Natural killer cell (primary cell): Measurements from ENCODE around the gene RFT1. TPM values are rescaled to one million over a fixed set of nuclear protein-coding genes. Genes with fewer than 3 reads are reported as not detected.

Experiments used
- ATAC-seq, 3 donors: fragments of 150-1000 bp in 2 of 3; fragments of 200-7000 bp in 1 of 3; cut with Tn5 transposase; 1 replicate in 1 of 3; 2 replicates in 2 of 3; pipeline ENCODE4 v1.10.0; 2021; ENCODE audit warnings: mild to moderate bottlenecking in 2 of 3, moderate library complexity in 2 of 3
- DNase-seq, 2 donors: peaks; one replicate each; pipeline versions ENCODE4 v3.0.0 to v3.0.0-alpha.2; 2013 to 2021; ENCODE audit warnings: mixed read lengths in 1 of 2
- H3K27ac ChIP-seq: one replicate; pipeline ENCODE4 v1.5.1; 2013; ENCODE audit warnings: mild to moderate bottlenecking, low read length
- H3K27me3 ChIP-seq: one replicate; pipeline ENCODE4 v1.6.1; 2013; ENCODE audit warnings: low read length; ENCODE audit not compliant: control insufficient read depth, insufficient read depth
- H3K36me3 ChIP-seq: one replicate; pipeline ENCODE4 v1.6.1; 2013; ENCODE audit warnings: low read length; ENCODE audit not compliant: control insufficient read depth, insufficient read depth
- H3K4me1 ChIP-seq: one replicate; pipeline ENCODE4 v1.6.1; 2013; ENCODE audit warnings: low read length; ENCODE audit not compliant: control insufficient read depth, insufficient read depth
- H3K4me3 ChIP-seq: one replicate; pipeline ENCODE4 v1.5.1; 2013; ENCODE audit warnings: low read length
- H3K9me3 ChIP-seq: one replicate; pipeline ENCODE4 v1.6.1; 2013; ENCODE audit warnings: low read length; ENCODE audit not compliant: control insufficient read depth, insufficient read depth
- H3K27ac Mint-ChIP-seq, 2 donors: one replicate each; pipeline ENCODE4 v1.8.0; 2022; ENCODE audit warnings: mild to moderate bottlenecking in 2 of 2, mixed read lengths in 2 of 2, moderate library complexity in 1 of 2
- H3K27me3 Mint-ChIP-seq, 2 donors: one replicate each; pipeline ENCODE4 v1.8.0; 2022; ENCODE audit warnings: low read depth in 2 of 2, mixed read lengths in 2 of 2
- H3K36me3 Mint-ChIP-seq: one replicate; pipeline ENCODE4 v1.8.0; 2022; ENCODE audit warnings: mixed read lengths
- H3K4me1 Mint-ChIP-seq, 2 donors: one replicate each; pipeline ENCODE4 v1.8.0; 2022; ENCODE audit warnings: mixed read lengths in 2 of 2
- H3K4me3 Mint-ChIP-seq: one replicate; pipeline ENCODE4 v1.8.0; 2022; ENCODE audit warnings: mild to moderate bottlenecking, moderate library complexity, mixed read lengths
- H3K9me3 Mint-ChIP-seq, 2 donors: one replicate each; pipeline ENCODE4 v1.8.0; 2022; ENCODE audit warnings: mixed read lengths in 2 of 2
- WGBS: methylation state at CpG from one replicate; pipeline ENCODE4 v1.1.7; 2013; ENCODE audit warnings: missing lambda C conversion rate; ENCODE audit not compliant: insufficient coverage; 5-methylcytosine and 5-hydroxymethylcytosine counted together
- intact Hi-C: fragments of 100-400 bp; cut with micrococcal nuclease; formaldehyde crosslinking; loops from one replicate; pipeline ENCODE4 v1.14.2; 2022
- total RNA-seq, 4 donors: library from RNA; stranded (reverse); fragments of 120-200 nt in 1 of 4; gene quantifications; one replicate each; pipeline versions ENCODE4 v1.2.3 to v1.2.4, GENCODE V29; 2013 to 2022
- TF ChIP-seq, protein P1 (sequence below): fragments of 200-600 bp; IDR thresholded peaks from one replicate; pipeline ENCODE4 v1.8.0; 2022; ENCODE audit warnings: antibody characterized with exemption

The RFT1 gene
- total RNA-seq, 3 donors from 2014 or later (not counting 1 experiment from before 2014, with no cell fraction given): 13.3 to 17.2 (median 14.1) TPM

DNA sequence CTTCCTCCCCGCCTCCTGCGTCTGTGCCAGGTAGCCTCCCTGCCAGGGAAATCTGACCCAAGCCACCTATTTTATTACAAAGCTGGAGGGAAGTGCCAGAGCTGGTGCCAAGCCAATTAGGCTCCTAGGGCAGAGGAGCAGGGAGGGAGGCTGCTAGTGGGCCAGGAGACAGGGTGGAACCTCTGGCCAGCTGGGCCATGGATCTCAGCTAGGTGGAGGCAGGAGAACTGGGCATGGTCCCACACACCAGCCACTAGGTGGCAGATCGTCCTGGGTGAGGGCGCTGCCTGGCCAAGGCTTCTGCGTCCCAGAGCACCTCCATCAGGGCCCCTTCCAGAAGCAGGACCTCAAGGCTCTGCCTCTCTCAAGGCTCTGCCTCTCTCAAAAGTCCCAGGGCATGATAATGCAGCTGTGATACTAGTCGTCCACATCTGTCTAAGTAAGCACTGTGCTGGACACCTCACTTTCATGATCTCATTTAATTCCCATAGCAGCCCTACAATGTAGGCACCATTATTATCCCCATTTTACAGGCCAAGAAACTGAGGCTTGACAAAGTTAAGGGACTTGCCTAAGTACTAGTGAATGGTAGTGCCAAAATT is 4.5 kb upstream of the RFT1 start:
- intact Hi-C loops: loop anchor here (1.0 kb wide), 1 partner anchor 62 kb away; no protein-coding TSS in a partner anchor
- H3K27me3 ChIP-seq: no peaks in the 10 kb centered on the region
- Mint-ChIP-seq H3K4me1 (peaks cover 15 to 18% of the 10 kb centered on the region in 2 donors), H3K27ac (no peak overlapping the region), H3K27me3 (no peaks in the 10 kb centered on the region), H3K9me3 (no peaks in the 10 kb centered on the region), H3K4me3 (no peak overlapping the region), H3K36me3 (no peaks in the 10 kb centered on the region)
- no peaks in the 10 kb centered on the region for H3K9me3 ChIP-seq
- DNase-seq: peak; percentile 46 to 76
- H3K36me3 ChIP-seq: no peaks in the 10 kb centered on the region
- ATAC-seq: peak; percentile 42 to 57 (median 45)
- WGBS: 42% methylated on average over 6 of the region's 6 CpGs
- no peak overlapping the region for H3K4me3 ChIP-seq
- peaks cover 9% of the 10 kb centered on the region for H3K4me1 ChIP-seq
- TF ChIP-seq, protein P1, sequence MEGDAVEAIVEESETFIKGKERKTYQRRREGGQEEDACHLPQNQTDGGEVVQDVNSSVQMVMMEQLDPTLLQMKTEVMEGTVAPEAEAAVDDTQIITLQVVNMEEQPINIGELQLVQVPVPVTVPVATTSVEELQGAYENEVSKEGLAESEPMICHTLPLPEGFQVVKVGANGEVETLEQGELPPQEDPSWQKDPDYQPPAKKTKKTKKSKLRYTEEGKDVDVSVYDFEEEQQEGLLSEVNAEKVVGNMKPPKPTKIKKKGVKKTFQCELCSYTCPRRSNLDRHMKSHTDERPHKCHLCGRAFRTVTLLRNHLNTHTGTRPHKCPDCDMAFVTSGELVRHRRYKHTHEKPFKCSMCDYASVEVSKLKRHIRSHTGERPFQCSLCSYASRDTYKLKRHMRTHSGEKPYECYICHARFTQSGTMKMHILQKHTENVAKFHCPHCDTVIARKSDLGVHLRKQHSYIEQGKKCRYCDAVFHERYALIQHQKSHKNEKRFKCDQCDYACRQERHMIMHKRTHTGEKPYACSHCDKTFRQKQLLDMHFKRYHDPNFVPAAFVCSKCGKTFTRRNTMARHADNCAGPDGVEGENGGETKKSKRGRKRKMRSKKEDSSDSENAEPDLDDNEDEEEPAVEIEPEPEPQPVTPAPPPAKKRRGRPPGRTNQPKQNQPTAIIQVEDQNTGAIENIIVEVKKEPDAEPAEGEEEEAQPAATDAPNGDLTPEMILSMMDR: peak; percentile 71
- H3K27ac ChIP-seq: no peak overlapping the region

DNA sequence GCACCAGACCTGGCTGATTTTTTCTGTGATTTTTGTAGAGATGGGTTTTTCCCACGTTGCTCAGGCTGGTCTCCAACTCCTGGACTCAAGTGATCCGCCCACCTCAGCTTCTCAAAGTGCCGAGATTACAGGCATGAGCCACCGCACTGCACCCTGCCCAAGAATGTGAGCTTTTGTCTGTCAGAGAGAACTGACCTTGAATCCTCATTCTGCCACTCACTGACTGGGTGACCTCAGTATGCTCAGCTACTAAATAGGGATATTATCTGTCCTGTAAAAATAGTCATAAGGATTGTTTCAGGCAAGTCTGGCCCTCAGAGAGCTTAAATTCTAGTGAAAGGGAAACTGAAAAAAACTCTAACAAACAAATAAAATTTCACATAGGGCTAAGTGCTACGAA is 2.1 kb upstream of the RFT1 start:
- WGBS: 87% methylated on average over 5 of the region's 5 CpGs
- H3K9me3 Mint-ChIP-seq: no peaks in the 10 kb centered on the region
- H3K27ac Mint-ChIP-seq: peak overlapping the region; percentile 94 to 99
- DNase-seq: no peak
- Histone ChIP-seq H3K4me1 (peaks cover 13% of the 10 kb centered on the region), H3K27ac (no peak overlapping the region), H3K4me3 (no peak overlapping the region), H3K36me3 (no peaks in the 10 kb centered on the region), H3K9me3 (no peaks in the 10 kb centered on the region), H3K27me3 (no peaks in the 10 kb centered on the region)
- no peaks in the 10 kb centered on the region for H3K27me3 Mint-ChIP-seq
- H3K4me3 Mint-ChIP-seq: no peak overlapping the region
- H3K36me3 Mint-ChIP-seq: no peaks in the 10 kb centered on the region
- ATAC-seq: no peak
- TF ChIP-seq, protein P1: no peak
- H3K4me1 Mint-ChIP-seq: peaks cover 25% of the 10 kb centered on the region in 2 donors
- intact Hi-C loops: no loop called here

DNA sequence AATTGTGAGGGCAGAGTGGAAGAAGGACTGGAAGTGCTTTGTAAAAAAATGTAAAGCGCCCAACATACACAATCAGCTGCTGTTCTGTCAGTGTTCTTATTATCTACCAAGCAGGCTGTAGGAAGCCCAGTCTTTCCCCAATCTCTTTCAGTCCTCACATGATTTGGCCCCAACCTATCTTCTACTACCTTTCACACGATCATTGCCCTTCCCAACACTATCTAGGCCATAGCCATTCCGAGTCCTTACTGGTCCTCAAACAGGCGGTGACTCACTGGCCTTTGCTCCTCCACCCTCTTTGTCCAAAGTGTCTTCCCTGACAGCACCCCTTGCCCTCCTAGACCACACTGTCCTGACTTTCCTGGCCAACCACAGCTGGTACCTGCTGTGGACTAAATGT is 861 bp upstream of the RFT1 start:
- 96% methylated on average over 4 of the region's 4 CpGs for WGBS
- Mint-ChIP-seq H3K27me3 (no peaks in the 10 kb centered on the region), H3K27ac (peak overlapping the region; percentile 94 to 99), H3K4me3 (peak overlapping the region; percentile 91), H3K9me3 (no peaks in the 10 kb centered on the region), H3K4me1 (peaks cover 25% of the 10 kb centered on the region in 2 donors), H3K36me3 (no peaks in the 10 kb centered on the region)
- DNase-seq (no peak), ATAC-seq (no peak)
- TF ChIP-seq, protein P1: no peak
- Histone ChIP-seq H3K4me1 (peaks cover 13% of the 10 kb centered on the region), H3K36me3 (no peaks in the 10 kb centered on the region), H3K9me3 (no peaks in the 10 kb centered on the region), H3K27me3 (no peaks in the 10 kb centered on the region), H3K4me3 (peak overlapping the region; percentile 74), H3K27ac (peak overlapping the region; percentile 89)
- intact Hi-C loops: no loop called here

DNA sequence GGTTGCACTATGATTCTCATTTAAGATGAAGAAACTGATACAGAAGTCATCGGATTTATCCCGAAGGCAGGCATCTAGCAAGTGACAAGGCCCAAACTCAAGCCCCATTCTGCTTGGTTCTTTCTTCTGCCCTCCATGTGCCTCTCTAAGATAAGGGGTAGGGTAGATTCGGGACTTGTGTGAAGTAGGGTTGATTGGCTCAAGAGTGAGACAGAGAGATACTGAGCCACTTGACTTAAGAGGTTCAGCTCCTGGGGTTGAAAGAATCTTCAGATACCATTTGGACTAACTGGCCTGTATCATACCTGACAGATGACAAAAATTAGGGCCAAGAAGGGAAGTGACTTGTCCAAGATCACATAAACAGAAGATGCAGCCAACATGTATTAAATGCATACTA is 891 bp downstream of the RFT1 start:
- H3K27ac Mint-ChIP-seq: peak overlapping the region; percentile 94 to 99
- H3K9me3 Mint-ChIP-seq: no peaks in the 10 kb centered on the region
- intact Hi-C loops: no loop called here
- Histone ChIP-seq H3K27ac (peak overlapping the region; percentile 89), H3K4me1 (peaks cover 13% of the 10 kb centered on the region), H3K4me3 (peak overlapping the region; percentile 74), H3K36me3 (peaks cover 17% of the 10 kb centered on the region), H3K9me3 (no peaks in the 10 kb centered on the region), H3K27me3 (no peaks in the 10 kb centered on the region)
- 90% methylated on average over 3 of the region's 3 CpGs for WGBS
- TF ChIP-seq, protein P1: no peak
- ATAC-seq (no peak), DNase-seq (no peak)
- peaks cover 8% of the 10 kb centered on the region for H3K36me3 Mint-ChIP-seq
- H3K27me3 Mint-ChIP-seq: no peaks in the 10 kb centered on the region
- H3K4me1 Mint-ChIP-seq: peaks cover 25% of the 10 kb centered on the region in 2 donors
- peak overlapping the region; percentile 91 for H3K4me3 Mint-ChIP-seq
